Right atrium auricular region (tissue), 2 donors: ENCODE data around the gene MERTK. TPM values are rescaled to one million over a fixed set of nuclear protein-coding genes. Genes with fewer than 3 reads are reported as not detected.

Source experiments
- DNase-seq: peaks from one replicate; pipeline ENCODE4 v3.0.0-alpha.2; 2019; ENCODE audit warnings: low spot score
- H3K27ac ChIP-seq, 2 donors: fragments of 200-600 bp; sonication (generic); 1 replicate in 1 of 2; 2 replicates in 1 of 2; pipeline ENCODE4 v1.5.1; 2016 to 2019
- H3K27me3 ChIP-seq, 2 donors: fragments of 200-600 bp; sonication (generic); one replicate each; pipeline versions ENCODE4 v1.5.1 to v1.6.0; 2017 to 2019
- H3K36me3 ChIP-seq: fragments of 200-600 bp; sonication (generic); one replicate; pipeline ENCODE4 v1.5.1; 2016
- H3K4me1 ChIP-seq, 2 donors: fragments of 200-600 bp; sonication (generic); one replicate each; pipeline versions ENCODE4 v1.5.1 to v1.6.0; 2017 to 2019
- H3K4me3 ChIP-seq, 2 donors: fragments of 200-600 bp; sonication (generic); 1 replicate in 1 of 2; 2 replicates in 1 of 2; pipeline ENCODE4 v1.5.1; 2017 to 2019; ENCODE audit warnings: mild to moderate bottlenecking in 1 of 2, moderate library complexity in 1 of 2
- H3K9me3 ChIP-seq, 2 donors: fragments of 200-600 bp; sonication (generic); one replicate each; pipeline ENCODE4 v1.5.1; 2019
- CTCF ChIP-seq, 2 donors: fragments of 200-600 bp; sonication (generic); IDR thresholded peaks; one replicate each; pipeline ENCODE4 v1.5.1; 2019; ENCODE audit warnings: antibody characterized with exemption in 2 of 2
- total RNA-seq, 2 donors: library from RNA; depleted of rRNA; stranded (reverse); fragments of >200 nt; gene quantifications; one replicate each; pipeline ENCODE4 v1.1.0, GENCODE V29; 2016

MERTK gene
- total RNA-seq, 2 donors from 2014 or later = 4.9 to 13.7 TPM

GRCh38 chr2:111975053-111975552, 76.7 kb downstream of the MERTK start:
- peaks cover 0 to 9% of the 10 kb centered on the region in 2 donors for H3K9me3 ChIP-seq
- no peaks in the 10 kb centered on the region for H3K27me3 ChIP-seq
- H3K4me1 ChIP-seq = peaks cover 0 to 15% of the 10 kb centered on the region in 2 donors
- H3K36me3 ChIP-seq = peaks cover 27% of the 10 kb centered on the region
- H3K4me3 ChIP-seq = no peak overlapping the region
- DNase-seq = no peak
- TF ChIP-seq CTCF (IDR thresholded peaks at IDR 0.05) = no peak
- H3K27ac ChIP-seq = no peak overlapping the region

GRCh38 chr2:111975819-111976218, 77.4 kb downstream of the MERTK start:
- TF ChIP-seq CTCF (IDR thresholded peaks at IDR 0.05) = no peak
- Histone ChIP-seq H3K4me1 (peaks cover 0 to 15% of the 10 kb centered on the region in 2 donors), H3K4me3 (no peak overlapping the region), H3K27me3 (no peaks in the 10 kb centered on the region), H3K27ac (no peak overlapping the region), H3K9me3 (peaks cover 0 to 9% of the 10 kb centered on the region in 2 donors), H3K36me3 (peaks cover 27% of the 10 kb centered on the region)
- no peak for DNase-seq

GRCh38 chr2:111977240-111977639, 78.8 kb downstream of the MERTK start:
- no peak for TF ChIP-seq CTCF (IDR thresholded peaks at IDR 0.05)
- no peak overlapping the region for H3K27ac ChIP-seq
- no peaks in the 10 kb centered on the region for H3K27me3 ChIP-seq
- no peak overlapping the region for H3K4me3 ChIP-seq
- peaks cover 27% of the 10 kb centered on the region for H3K36me3 ChIP-seq
- peaks cover 0 to 15% of the 10 kb centered on the region in 2 donors for H3K4me1 ChIP-seq
- no peak for DNase-seq
- peaks cover 0 to 9% of the 10 kb centered on the region in 2 donors for H3K9me3 ChIP-seq

GRCh38 chr2:111978452-111979170, 80.2 kb downstream of the MERTK start:
- no peak for TF ChIP-seq CTCF (IDR thresholded peaks at IDR 0.05)
- no peak overlapping the region for H3K27ac ChIP-seq
- H3K36me3 ChIP-seq = peaks cover 36% of the 10 kb centered on the region
- peaks cover 0 to 9% of the 10 kb centered on the region in 2 donors for H3K9me3 ChIP-seq
- no peaks in the 10 kb centered on the region for H3K27me3 ChIP-seq
- peaks cover 0 to 3% of the 10 kb centered on the region in 2 donors for H3K4me1 ChIP-seq
- no peak for DNase-seq
- H3K4me3 ChIP-seq = no peak overlapping the region

GRCh38 chr2:111981666-111982065, 83.3 kb downstream of the MERTK start:
- DNase-seq = no peak
- Histone ChIP-seq H3K27ac (no peak overlapping the region), H3K4me1 (no peaks in the 10 kb centered on the region), H3K27me3 (no peaks in the 10 kb centered on the region), H3K4me3 (no peak overlapping the region), H3K9me3 (peaks cover 0 to 9% of the 10 kb centered on the region in 2 donors), H3K36me3 (peaks cover 42% of the 10 kb centered on the region)
- no peak for TF ChIP-seq CTCF (IDR thresholded peaks at IDR 0.05)
